GM23248 (cell line): ENCODE measurements around the gene RNF213.

Experiments used
- EZH2 ChIP-seq: fragments of 200-600 bp; sonication (generic); IDR thresholded peaks from 2 replicates; pipeline ENCODE4 v1.6.1; 2018; ENCODE audit warnings: antibody characterized with exemption, mild to moderate bottlenecking; ENCODE audit not compliant: insufficient read depth, poor library complexity, severe bottlenecking
- EZH2phosphoT487 ChIP-seq: fragments of 200-600 bp; sonication (generic); IDR thresholded peaks from 2 replicates; pipeline ENCODE4 v1.6.1; 2018; ENCODE audit warnings: antibody characterized with exemption, moderate library complexity, mild to moderate bottlenecking, low read depth; ENCODE audit not compliant: insufficient read depth

DNA sequence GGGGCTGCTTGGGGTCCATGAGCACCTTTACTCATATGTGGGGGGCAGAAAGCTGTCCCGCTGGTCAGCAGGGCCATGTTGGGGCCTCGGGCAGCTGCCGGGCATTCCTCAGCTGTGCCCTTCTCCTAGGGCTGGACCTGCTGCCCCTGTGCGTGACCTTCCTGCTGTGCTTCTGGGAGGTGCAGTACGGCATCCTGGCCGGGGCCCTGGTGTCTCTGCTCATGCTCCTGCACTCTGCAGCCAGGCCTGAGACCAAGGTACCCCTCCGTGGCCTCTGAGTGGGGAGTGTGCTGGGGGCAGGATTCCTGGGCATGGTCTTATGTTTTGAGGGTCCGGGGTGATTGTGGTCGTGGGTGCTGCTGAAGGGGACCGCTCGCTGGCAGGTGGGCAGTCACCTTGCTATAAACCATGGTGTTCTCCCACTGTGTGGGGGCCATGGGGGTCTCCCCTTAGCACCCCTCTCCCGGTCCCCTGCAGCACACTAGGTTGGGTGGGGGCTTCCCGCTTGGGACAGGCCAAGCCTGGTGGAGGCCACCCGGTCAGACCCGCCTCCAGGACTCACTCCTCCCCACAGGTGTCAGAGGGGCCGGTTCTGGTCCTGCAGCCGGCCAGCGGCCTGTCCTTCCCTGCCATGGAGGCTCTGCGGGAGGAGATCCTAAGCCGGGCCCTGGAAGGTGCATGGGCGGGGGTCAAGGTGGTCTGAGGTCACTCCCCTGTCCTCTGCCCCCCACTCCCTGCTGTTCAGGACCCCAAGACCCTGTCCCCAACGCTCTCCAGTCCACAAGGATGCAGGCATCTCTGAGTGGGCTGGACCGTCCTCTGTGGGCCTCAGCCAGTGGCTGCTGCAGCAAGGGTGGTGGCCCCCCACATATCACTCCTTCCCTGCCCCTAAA, 12.4 kb upstream of the RNF213 start:
- TF ChIP-seq EZH2 (no peak), EZH2phosphoT487 (no peak)
